ENCODE results near the gene POPDC2. TPM values are rescaled to one million over a fixed set of nuclear protein-coding genes. Genes with fewer than 3 reads are reported as not detected.
"Not testable (repeated sequence)": the region's sequence is repeated elsewhere in the genome, so short reads cannot be mapped to it uniquely, and the experiment has no call there.

Gene POPDC2
- polyA plus RNA-seq, 10 donors, result 4.1 to 36.1 (median 25.3) TPM

- DNase-seq, result no peak
Measured at GRCh38 chr3:119619094-119619493, 41.3 kb downstream of the POPDC2 start.

GRCh38 chr3:119616056-119616455 lies 44.3 kb downstream of the POPDC2 start:
- no peak for DNase-seq

DNA sequence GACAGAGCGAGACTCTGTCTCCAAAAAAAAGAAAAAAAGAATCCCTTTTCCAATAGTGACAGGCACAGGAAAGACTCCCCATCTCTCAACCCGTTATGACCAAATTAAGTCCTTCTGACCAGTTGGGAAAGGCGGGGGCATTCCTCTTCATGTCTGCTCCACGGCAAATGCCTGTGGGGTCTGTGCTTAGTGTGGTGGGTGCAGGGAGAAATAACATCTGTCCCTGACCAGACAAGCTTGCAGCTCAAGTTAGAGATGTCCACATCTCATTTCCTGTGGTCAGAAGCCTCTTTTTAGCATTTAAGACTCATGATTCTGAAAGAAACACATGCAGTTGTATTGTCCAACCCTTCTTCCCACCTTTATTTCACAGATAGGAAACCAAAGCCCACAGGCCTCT lies 46.5 kb downstream of the POPDC2 start:
- no peak for DNase-seq

DNA sequence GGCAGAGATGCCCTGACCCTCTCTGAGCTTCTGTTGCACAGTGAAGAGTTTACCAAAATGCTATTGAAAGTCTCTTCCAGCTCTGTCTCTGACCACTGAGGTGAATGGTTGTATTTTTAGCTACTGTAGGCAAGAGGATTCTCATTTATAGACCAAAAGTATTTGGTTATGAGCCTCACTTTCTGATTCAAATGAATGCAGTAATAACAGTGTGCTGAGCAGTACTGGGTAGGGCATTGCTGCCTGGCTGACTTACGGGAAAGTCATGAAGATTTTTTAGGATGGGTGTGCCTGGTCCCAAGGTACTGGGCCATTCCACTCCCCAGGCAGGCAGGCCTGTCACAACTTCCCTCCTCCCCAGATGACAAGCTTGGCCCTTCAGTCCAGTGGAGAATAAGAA lies 47.2 kb downstream of the POPDC2 start:
- DNase-seq, result no peak

DNA sequence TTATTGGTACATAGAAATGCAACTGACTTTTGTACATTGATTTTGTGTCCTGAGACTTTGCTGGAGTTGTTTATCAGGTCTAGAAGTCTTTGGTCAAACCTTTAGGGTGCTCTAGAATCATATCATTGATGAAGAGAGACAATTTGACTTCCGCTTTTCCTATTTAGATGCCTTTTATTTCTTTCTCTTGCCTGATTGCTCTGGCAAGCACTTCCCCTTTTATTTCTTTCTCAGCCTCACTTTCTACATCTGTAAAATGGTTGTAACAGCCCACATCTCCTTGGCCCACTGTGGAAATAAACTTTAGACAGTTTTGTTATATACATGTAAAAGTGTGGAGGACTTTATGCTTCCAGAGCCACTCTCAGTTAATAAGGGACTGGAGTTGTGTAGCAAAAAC lies 48.7 kb downstream of the POPDC2 start:
- DNase-seq, result no peak

GRCh38 chr3:119609301-119609700 lies 51.1 kb downstream of the POPDC2 start:
- no peak for DNase-seq

DNA sequence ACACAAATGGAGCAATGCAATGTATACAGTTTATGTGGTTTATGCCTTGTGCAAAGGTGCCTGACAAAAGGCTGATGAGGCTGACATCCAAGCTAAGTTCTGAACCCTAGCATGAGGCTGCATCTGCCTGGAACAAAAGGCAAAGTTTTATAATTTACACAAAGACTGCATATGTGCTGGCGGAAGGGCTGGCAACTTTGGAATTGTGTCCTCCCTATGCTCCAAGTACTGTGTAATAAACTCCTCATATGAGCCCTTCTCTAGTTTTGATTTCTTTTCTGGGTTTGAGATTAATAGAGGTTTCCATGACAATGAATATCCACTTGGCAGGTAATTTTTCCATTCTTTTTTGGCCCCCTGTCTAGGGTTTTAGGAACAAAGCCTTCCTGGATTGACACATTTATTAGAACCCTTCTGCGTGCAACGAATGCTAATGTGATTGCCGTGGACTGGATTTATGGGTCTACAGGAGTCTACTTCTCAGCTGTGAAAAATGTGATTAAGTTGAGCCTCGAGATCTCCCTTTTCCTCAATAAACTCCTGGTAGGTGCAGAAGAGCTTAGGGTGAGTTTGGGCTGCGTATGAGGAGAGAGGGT lies 51.9 kb downstream of the POPDC2 start:
- DNase-seq, result peak in 1 of 3 donors; percentile 29

DNA sequence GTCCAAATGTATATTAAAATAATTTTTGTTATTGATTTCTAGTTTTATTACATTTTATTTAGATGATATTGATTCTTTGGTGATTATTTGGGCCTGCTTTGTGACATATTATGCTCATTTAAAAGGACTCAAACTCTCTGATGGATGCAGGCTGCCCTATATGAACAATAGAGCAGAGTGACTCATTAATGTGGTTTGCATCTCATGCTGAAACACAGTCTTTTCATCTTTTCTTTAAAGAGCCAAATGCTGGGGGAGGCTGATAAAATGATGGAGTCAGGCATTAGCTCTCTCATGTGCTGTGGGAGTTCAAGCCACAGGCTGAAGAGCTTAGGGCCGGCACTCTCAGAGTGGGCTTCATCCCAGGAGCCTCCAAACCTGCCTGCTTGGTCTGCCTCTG lies 55.5 kb downstream of the POPDC2 start:
- peak in 1 of 3 donors; percentile 21 for DNase-seq

GRCh38 chr3:119602676-119603075 lies 57.7 kb downstream of the POPDC2 start:
- DNase-seq, result no peak

- DNase-seq, result no peak
Measured at GRCh38 chr3:119601154-119601553, 59.2 kb downstream of the POPDC2 start.

GRCh38 chr3:119600732-119601131 lies 59.7 kb downstream of the POPDC2 start:
- DNase-seq, result no peak

DNA sequence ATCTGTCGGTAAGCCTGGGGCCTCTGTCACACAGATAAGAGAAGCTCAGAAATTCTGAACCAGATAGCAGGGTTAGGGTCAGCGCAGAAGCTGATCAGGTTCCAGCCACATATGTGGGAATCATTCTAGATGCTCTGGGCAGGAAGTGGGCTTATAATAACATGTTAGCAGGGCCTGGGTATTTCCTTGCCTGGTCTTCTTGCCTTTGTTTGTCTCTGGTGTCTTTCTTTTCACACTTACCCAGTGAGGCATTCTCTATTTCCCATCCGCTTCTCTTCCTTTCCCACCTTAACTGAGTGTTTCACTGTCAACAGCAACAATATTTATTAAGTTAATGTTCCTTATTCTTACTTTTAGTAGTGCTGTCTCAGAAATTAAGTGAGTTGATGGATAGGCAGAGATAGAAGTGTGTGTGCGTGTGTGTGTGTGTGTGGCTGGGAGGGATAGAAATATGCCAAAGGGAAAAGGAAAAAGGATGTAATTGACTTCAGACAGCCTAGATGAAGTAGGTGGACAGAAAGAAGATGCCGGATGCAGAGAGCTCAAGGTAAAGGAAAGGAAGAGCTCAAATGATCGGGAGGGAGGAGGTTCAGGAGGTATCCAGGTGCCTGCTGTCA lies 60.7 kb downstream of the POPDC2 start:
- no peak for DNase-seq

DNA sequence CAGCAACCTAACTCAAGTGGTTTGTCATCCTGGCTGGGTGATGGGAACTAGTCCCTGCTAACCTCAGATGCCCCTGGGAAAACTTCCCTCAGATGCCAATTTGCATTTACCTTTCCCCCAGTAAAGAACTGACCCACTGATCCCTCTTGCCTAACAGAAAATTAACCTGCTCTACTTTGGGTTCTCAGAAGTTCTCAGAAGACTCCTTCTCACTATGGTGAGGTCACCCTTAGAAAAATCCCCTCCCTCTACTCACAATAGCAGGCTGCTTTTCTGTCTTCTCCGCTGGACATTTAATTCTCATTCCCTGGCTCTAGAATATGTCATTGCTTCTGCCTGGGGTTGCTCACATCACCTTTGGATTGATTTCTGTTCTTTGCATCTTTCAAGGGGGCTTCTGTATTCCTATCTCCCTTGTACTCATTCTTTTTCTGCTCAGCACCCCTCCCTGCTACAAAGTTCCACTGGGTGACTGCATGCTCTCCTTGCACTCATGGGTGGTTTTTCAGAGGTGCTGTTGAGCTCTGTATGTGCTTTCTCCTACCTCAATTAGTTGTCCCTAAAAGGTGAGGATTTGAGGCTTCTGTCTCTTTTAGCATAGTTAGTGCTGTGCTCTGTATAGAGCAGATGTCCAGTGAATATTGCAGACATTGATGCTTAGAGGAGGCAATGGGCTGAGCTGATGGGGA lies 61.8 kb downstream of the POPDC2 start:
- DNase-seq, result no peak

DNA sequence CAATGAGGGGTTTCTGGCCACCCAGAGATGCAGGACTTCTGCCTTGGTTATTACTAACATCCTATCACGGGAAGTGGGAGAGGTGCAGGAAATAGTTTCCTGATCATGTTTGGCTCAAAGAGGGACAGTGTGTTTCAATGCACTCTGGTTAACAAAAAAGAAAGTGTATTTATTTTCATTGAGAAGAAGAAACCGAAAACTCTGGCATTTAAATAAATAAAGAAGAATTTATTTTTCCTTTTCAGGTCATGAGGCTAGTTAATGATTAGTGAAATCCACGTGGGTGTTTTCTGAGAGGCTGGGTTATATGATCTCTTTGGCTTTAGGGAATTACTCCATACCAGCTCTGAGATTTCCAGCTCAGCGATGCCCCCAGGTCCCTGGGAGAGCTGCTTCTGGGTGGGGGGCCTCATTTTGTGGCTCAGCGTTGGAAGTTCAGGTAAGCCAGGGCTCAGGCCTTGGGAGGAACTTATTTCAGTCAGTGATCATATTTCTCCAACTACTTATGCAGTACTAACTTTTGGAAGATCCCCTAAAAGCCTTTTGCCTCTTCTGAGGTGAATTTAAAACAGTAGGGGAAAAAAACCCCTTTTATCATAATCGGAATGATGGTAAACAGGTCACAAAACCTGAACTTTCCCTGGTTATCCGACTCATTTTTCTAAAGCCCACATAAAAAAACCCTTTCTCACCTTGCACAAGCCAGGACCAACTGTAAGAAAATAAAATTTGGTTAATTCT lies 62.7 kb downstream of the POPDC2 start, which contains the start of gene PLA1A:
Gene PLA1A (plus strand): TSS at position 338 of the 741 bp plus-strand sequence. CDS start 29 bp downstream, at position 367.
- DNase-seq, result no peak

DNA sequence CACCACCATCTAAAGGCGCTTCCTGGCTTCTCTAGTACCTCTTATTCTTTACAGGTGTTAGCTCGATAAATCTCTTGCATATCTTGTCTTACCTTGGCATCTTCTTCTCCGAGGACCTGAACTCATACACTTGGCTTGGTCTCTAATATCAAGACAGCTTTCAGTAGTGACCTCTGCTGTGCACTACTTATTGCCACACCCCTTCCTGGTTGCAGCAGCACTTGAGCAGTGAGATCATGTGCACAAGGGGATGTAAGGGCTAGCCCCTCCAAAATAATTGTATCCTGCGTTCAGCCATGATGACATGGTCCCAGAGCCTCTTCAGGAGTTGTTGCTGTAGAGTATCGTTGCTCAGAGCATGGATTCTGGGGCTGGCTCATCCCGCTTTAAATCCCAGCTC lies 64.0 kb downstream of the POPDC2 start:
- no peak for DNase-seq

DNA sequence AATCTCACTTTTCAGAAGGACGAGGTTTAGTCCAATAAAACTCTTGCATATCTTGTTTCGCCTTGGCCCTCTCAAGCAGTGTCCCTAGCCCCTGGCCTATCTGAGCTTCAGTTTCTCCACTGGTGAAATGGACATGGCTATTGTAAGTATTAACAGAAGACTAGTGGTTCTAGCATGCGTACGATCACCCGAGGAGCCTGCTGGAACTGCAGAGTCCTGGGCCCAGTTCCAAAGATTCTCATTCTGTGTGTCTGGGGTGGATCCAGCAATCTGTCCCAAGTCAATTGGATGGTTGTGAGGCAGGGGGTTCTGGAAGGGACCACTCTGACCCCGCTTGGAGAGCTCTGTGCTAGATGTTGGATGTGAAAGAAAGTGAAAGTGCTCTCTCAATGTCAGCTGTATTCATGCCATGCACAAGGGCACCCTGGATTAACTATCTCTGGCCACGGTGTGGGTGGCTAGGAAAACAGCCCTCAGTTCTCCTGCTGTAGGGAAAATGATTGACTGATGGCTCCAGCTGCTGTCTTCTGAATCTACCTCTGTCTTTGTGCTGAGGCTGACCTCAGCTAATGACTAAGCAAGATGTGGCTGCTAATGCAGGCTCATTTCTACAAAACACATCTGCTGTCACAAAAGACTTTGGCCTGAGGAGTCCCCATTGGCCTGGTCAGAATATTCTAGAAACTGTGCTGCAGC lies 64.6 kb downstream of the POPDC2 start:
- DNase-seq, result peak in 2 of 3 donors; percentile 11 to 27

- not testable (repeated sequence) for DNase-seq
Measured at GRCh38 chr3:119594929-119595328, 65.5 kb downstream of the POPDC2 start.

GRCh38 chr3:119594066-119594465 lies 66.3 kb downstream of the POPDC2 start:
- DNase-seq, result no peak

GRCh38 chr3:119592861-119593260 lies 67.5 kb downstream of the POPDC2 start:
- no peak for DNase-seq

Data from muscle of back (tissue), 11 donors.